GM19455 (cell line): ENCODE results near the gene CCDC61.

Experiments used
- ATAC-seq: cut with Tn5 transposase; IDR thresholded peaks from one replicate; pipeline ENCODE4 v1.9.1; 2021; ENCODE audit not compliant: unreplicated experiment

The CCDC61 gene

DNA sequence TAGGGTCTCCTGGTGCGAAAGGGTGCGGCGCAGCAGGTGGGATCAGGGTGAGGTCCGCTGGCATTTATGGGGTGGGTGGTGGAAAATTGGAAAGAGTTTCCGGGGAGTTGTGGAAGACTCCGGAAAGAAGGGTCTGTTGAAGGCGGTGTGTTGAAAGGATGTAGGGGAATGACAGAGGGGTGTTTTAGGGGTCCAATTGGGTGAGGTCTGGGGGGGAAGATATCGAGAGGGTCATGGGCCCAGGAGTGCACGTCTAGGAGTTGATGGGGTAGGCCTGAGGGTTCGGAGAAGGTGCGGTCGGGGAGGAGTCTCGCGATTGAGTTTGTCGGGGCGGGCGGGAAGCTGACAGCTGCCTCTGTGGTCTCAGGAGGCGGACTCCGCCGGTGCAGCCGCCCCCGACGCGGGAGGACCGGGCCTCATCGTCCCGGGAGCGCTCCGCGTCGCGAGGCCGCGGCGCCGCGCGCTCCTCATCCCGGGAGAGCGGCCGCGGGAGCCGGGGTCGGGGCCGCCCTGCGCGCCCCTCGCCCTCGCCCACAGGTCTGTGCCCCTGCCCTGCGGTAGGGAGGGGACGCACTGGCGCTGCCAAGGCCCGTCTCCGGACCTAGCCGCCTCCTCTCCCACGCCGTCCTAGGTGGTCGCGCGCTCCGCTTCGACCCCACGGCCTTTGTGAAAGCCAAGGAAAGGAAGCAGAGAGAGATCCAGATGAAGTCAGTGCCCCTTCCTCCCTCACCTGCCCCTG, 20.6 kb downstream of the CCDC61 start:
- ATAC-seq: no peak

DNA sequence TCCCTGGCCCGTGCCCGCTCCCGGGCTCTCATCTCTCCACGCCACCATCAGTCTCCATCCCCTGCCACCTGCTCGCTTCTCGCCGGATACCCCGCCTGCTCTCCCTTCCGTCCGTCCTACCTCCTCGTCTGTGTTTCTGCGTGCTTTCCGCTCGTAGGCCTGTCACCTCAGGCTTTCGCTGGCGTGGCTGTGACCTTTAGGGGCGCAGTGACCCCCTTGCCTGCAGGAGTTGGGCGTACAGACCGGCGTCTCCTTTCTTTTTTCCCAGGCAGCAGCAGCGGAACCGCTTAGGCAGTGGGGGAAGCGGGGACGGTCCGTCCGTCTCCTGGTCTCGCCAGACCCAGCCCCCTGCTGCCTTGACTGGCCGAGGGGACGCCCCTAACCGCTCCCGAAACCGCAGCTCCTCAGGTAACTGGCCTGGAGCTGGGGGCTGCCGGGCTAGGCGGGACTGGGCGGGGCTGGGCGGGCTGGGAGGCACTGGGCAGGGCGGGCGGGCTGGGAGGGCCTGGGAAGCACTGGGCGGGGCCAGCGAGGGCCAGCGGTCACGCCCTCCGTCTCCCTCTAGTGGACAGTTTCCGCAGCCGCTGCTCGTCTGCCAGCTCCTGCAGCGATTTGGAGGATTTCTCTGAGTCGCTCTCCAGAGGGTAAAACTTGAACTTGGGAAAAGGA, 21.3 kb downstream of the CCDC61 start:
- peak; percentile 73 for ATAC-seq

DNA sequence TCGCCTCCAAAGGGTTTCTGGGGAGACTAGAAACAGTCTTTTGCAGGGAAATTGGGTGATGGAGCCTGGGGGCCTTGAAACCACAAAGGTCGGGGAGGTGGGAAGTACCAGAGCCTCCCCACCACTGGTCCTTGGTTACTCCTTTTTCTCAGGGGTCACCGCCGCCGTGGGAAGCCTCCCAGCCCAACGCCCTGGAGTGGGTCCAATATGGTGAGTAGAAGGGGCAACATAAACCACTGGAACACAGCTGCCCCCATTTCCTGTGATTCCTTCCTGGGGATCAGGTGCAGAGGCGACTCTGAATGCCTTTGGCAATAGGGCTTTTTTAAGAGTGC, 21.8 kb downstream of the CCDC61 start:
- no peak for ATAC-seq

DNA sequence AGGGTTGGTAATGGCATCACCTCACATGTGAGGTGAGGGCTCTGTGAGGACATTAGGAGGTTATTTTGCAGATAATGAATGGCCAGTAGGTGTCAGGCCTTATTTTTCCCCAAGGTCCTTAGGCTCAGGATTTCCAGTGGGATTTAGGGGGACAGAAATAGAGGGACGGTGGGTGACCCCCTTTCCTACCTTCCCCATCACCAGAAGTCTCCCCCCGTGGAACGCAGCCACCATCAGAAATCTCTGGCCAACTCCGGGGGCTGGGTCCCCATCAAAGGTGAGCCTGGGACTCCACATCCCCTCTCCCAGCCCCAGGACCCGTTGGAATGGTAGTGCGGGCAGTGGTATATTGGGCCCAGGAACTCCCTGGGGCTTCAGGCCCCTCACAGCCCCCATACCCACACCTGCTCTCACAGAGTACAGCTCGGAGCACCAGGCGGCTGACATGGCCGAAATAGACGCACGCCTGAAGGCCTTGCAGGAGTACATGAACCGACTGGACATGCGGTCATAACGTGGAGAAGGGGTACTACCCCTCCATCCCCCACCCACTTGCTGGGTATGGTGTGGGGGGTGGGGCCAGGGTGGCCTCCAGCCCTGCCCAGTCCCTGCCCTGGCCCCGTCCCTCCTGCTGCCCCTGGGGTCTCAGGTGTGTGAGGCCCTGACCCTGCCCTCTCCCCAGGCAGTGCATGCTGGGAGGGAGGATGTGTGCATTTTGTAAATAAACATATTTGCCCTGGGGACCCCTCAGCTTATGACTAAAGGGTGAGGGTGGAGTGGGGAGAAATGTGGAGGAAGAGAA, 22.8 kb downstream of the CCDC61 start:
- no peak for ATAC-seq

DNA sequence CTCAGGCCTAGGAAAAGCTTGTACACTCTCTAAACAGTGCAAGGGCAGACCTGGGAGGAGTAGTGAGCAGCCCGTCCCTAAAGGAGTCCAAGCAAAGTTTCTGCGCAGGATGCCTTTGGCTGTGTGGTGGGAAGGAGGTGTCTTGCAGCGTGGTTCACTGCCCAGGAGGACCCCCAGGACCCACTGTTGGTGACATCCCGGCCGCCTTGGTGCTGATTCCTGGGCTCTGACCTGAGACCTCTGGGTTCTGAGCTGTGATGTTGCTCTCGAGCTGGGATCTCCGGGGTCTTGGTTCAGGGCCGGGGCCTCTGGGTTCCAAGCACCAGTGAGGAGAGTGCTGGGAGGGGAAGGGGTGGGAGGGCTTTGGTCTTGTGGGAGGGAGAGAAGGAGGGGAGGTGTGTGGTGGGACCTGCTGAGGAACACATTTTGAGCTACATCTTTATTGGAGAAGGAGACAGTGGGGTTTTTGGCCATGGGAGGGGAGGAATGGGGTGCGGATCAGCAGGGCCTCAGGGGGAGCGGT, 23.5 kb downstream of the CCDC61 start:
- ATAC-seq: no peak

DNA sequence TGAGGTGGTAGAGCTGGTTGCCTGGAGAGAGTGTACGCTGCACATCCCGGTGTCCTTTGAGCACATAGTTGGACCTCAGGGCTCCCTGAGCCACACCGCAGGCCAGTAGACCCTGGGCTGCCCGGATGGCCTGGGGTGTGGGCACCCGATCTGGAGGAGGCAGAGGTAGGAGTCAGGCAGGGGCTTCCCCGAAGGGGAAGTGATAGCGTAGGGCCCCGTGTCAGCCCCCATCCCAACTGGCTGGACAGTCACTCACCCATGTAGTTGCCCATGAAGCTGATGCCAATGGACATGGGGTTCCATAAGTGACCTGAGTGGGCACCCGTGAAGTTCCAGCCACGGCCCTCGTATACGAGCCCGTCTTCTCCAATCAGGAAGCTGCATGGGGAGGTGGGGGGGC, 24.0 kb downstream of the CCDC61 start:
- ATAC-seq: no peak

DNA sequence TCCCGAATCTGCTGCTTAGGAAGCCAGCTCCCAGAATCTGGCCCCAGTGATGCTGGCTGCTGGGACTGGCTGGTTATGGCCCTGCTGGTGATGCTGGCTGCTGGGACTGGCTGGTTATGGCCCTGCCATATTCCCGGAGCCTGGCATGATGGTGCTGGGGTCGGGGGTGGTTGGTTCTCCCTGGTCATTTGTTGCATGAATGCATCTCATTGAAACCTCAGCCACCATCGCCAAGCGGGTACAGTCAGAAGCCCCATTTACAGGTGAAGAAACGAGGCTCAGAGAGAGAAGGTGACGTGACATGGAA, 25.5 kb downstream of the CCDC61 start:
- no peak for ATAC-seq

DNA sequence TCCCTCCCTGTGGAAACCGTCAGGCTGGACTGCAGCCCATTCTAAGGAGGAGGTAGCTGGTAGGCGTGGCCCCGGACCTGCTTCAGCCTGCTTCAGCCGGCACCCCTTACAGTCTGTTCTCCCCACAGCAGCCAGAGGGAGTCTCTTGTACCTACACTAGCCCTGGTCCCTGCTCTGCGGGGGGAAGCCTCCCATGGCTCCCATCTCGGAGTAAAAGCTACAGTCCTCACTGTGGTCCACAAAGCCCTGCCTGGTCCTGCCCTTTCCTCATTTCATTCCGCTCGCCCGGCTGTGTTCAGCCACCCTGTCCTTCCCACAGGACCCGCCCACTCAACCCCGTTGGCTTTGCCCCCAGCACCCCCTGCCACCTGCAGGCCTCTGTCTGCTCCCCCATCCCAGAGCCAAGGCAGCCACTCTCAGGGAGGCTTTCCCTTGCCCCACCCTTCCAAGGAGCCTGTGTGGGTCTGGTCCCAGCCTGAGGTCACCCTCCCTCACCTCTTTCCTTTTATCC, 26.3 kb downstream of the CCDC61 start:
- ATAC-seq: no peak

DNA sequence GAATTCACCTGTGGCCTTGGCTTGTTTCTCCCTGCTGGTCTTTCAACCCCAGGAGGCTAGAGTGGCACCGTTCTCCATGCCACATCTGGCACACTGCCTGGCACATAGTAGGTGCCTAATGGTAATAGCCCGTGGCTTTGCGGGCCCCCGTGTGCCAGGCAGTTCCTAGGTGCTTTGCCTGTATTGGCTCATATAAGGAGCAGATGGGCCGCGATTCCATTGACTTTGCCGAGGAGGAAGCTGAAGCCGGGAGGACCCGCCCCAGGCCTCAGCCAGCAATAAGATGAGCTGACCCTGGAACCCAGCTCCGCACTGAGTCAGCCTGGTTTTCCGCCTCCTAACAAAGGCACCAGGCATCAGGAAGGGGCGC, 26.8 kb downstream of the CCDC61 start:
- no peak for ATAC-seq

DNA sequence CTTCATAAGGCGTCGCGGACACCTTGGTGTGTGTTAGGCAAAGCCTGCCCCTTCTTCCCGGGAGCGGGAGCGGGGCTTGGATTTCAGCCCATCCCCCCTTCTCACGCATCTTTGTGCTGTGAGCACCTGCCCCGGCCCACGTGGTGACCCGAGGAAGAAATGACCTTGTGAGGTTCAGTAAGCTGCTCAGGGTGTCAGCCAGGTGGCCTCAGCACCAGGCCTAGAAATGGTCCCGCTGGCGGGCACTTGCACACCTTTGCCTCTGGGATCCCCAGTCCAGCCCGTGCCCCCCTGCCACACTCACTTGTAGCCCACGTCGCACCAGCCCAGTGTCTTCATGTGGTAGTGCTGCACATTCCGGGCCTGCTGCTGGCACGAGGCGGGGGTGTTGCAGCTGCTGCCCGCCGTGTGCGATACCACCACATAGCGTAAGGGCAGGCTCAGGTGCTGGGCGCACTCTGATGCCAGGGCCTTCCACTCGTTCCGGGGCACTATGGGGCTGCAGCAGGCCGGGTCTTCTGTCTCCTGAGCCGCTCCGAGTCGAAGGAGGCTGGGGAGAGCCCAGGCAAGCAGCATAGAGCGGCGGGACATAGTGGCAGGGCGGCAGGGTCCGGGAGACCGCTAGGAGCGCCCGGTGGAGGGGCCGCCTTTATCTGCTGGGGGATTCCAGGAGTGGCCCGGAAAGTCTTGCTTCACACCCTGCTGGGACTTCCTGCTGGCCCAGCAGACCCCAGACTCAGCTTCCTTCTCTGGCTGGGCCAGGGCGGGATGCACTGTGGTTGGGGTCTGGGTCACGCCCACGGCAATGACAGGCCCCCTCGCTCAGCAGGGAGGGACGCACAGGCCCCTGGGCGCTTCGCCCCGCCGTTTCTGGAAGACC, 27.4 kb downstream of the CCDC61 start, which contains the start of gene PGLYRP1:
Gene PGLYRP1 (minus strand): TSS at position 623 of the 880 bp plus-strand sequence. CDS start 32 bp downstream, at position 591.
- no peak for ATAC-seq

DNA sequence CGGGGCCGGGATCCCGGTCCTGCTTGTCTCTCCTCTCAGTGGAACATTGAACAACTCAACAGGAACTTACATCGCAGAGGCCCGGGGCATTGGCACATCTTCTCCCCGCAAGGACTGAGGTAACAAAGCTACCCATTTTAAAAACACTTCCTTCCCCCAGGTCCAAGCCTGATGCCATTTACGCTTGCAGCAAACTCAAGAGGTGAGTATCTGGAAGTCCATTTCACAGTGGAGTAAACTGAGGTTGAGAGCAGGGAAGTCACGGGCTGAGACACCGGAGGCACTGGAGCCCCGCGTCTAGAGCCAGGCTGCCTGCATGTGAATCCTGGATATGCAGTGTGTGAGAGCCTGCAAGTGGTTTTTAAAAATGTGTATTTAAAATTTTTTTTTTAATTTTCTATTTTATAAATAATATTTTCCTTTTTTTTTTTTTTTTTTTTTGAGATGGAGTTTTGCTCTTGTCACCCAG, 28.1 kb downstream of the CCDC61 start:
- ATAC-seq: no peak

DNA sequence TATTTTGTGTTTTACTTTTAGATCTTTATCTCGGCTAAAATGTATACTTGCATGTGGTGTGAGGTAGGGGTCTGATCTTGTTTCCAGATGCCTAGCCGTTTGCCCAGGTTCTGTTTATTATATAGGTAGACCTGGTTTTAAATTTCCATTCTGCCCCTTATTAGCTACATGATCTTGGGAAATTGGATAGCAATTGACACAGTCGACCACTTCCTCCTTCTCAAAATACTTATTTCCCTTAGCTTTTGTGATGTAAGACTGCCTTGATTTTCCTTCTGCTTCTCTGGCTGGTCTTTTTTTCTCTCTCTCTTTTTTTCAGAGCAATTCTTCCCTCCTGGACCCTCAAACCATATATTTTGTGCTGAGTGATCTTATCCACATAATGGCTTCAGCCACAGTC, 30.6 kb downstream of the CCDC61 start:
- no peak for ATAC-seq

DNA sequence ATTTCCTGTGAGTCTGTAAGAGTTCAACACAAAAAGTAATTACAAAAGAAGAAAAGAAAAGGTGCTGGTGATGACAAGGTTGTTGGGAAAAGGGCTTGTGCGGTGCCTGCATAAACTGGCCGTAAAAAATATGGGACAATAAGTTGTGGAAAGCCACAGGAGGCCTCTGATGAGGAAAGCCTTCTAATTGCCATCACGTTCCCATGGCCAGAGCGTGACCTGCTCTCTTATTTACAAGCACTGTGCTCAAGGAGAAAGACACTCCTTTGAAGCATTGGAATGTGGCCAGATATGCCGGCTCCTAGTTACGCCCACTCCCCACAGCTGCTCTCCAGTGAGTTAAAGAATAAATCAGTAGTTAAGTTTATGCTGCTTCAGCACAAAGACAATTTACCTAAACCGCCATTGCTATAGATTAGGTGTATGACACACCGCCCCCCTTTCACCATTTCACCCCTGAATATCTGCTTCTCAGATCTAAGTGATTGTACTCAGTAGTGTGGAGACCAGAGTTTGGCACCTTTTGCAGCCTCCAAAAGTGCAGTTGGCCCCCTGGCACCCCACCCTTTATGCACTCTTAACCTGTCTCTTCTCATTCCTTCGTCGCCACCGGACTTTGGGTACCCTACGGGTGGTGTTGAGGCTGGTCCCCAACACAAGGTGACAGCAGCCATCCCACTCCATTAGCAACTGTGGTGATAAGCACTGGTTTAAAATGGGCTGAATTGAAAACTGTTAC, 35.7 kb downstream of the CCDC61 start:
- ATAC-seq: no peak

DNA sequence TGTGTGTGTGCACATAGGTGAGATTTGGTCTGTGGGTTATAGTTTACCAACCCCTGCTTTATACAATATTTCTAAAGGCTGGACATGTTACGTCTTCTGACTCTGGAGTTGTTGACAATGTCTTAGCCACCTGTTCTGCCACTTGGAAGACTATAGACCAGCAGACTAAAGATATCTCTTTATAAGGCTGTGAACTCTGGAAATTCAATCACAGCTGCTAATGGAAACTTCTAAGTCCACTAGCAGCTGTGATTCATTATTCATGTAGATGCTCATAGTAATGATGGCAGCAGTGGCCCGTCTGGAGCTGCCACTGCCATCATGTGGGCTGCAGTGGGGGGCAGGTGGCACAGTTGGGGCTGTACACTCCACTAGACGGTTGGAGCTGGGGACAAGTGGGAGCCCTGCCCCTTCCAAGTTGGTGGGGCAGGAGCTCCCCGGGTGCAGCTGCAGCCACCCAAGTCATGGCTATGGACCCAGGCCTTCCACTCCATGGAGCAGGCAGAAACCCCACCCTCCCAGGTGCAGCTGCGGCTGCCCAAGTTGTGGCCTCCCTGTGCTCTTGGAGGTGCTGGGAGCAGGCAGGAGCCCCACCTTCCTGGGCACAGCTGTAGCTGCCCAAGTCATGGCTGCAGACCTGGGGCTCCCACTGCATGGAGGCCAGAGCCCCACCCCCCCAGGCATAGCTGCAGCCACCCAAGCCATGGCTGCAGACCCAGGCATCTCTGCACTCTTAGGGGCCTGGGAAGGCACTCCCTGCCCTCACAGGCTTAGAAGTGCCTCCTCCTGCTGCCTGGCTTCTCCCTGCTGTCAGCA, 36.7 kb downstream of the CCDC61 start:
- no peak for ATAC-seq

DNA sequence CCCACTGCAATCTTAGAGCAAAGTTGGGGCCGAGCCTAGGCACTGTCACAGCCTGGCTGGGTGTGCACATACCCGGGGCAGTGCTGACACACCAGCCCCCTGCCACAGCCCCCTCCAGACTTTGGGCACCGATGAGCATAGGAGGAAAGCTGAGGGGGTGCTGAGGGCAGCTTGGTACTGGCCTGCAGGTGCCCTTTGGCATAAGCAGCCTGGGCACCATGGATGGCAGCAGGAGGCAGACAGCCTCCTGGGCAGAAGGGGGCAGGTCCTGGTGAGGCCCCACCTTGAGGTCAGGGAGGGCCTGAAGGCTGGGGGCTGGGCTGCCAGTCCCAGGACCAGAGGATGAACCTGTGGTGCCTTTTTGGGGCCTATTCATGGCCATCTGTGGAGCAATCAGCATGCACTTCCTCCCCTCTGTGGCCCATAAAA, 37.3 kb downstream of the CCDC61 start:
- ATAC-seq: no peak

DNA sequence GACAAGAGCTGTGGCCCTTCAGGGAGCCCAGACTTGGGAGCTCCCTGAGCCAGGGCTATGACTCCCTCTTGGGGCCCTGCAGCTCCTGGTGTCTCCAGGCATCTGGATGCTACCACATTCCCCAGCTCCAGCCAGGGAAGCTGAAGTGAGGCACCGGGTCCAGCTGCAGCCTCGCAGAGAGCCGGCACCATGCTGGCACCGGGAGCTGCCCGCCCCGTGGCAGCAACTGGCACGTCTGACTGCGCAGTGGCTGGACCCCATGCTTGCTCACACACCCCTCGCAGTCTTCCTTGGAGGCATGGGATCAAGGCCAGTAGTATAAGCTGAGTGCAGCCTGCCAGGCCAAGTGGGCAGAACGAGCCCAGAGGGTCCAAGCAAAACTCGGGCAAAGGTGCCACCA, 38.1 kb downstream of the CCDC61 start:
- no peak for ATAC-seq

DNA sequence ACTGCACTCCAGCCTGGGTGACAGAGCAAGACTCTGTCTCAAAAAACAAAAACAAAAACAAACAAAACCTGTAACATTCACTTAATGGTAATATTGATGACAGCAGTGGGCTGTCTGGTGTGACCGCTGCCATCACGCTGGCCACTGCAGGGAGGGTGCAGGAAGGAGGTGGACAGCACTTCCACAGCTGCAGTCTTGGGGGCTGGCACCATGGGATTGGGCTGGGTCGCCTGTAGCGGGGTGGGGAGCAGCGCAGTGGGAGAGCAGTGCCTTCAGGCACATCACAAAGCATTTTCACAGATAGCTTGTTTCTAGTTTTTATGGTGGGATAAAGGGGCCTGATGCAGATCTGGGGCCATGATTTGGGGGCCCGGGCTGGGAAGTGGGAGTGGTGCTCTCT, 40.3 kb downstream of the CCDC61 start:
- ATAC-seq: no peak

DNA sequence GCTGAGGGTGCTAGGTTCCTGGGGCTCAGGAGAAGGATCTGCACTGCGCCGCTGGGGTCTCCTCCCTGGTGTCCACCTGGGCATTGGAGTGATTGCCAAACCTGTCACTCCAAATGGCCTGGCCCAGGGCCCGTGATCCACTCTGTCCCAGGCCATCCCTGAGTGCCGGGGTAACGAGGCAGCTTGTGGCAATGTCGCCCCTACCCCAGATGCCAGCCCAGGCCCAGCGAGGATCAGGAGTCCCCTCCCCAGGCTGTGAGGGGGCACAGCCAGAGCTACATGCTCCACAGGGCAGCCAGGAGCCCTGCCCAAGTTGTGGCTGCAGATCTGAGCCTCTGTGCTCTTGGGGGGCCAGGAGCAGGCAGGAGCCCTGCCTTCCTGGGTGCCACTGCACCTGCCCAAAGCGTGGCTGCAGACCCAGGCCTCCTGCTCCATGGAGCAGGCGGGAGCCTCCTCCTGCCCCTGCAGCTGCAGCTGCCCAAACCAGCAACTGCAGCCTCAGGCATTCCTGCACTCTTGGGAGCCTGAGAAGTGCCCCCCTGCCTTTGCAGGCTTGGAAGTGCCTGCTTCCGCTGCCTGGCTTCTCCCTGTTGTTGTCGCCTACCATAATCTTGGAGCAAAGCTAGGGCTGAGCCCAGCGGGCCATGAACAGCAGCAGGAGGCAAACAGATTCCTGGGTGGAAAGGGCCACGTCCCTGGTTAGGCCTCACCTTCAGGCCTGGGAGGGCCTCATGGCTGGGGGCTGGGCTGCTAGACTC, 40.9 kb downstream of the CCDC61 start:
- no peak for ATAC-seq
